GM19043 (cell line): Measurements from ENCODE around the gene IFNL3.
"Not testable (repeated sequence)": the region's sequence is repeated elsewhere in the genome, so short reads cannot be mapped to it uniquely, and the experiment has no call there.

Experiments used
- ATAC-seq: cut with Tn5 transposase; IDR thresholded peaks from one replicate; pipeline ENCODE4 v1.9.1; 2021; ENCODE audit warnings: low read depth; ENCODE audit not compliant: unreplicated experiment

IFNL3 gene

DNA sequence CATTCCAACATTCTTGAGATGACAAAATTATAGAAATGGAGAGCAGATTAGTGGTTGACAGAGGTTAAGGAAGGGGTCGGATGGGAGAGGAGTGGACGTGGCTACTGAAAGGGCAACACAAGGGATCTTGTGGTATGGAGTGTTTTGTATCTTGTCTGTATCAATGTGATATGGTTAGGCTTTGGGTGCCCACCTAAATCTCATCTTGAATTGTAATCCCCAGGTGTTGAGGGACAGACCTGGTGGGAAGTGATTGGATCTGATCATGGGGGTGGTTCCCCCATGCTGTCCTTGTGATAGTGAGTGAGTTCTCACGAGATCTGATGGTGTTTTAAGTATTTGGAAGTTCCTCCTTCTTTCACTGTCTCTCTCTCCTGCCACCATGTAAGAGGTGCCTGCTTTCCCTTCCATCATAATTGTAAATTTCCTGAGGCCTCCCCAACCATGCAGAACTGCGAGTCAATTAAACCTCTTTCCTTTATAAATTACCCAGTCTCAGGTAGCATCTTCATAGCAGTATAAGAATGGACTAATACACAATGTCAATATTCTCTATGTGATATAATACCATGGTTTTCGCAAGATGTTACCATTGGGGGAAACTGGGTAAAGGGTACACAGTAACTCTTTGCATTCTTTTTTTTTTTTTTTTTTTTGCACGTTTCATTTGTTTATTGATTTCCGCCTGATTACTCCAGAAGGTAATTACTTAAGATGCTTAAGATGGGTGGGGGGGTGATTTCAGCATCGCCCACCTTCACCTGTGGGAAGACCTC is 8.8 kb upstream of the IFNL3 start:
- ATAC-seq: no peak

DNA sequence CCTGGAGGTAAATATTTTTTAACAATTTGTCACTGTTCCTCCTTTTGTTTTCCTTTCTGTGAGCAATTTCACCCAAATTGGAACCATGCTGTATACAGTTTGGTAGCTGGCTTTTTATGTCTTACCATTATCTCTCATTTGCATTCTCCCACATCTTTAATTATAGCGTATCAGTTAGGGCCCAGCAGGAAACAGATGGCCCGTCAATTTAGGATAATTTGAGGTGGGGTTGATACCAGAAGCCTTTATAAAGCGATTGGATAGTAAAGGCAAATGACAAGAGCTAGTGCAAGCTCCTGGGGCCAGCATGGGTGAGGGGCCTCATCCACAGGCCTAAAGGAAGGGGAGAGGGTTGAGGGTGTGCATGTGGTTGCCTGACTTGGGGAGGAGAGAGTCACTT is 7.7 kb upstream of the IFNL3 start:
- ATAC-seq: no peak

DNA sequence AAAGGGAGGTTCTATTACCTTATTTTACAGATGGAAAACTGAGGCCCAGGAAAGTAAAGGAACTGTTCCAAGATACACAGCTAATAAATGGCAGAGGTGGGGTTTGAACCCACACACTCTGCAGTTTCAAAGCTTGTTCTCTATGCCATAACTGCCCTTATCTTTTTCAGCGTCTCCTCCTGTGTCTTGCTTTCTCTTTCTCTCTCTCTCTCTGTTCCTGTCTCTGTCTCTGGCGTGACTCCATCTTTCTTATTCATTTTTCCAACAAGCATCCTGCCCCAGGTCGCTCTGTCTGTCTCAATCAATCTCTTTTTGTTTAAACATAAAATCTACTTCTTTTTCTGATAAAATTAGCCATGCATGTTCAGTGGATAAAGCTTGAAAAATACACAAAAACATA is 7.0 kb upstream of the IFNL3 start:
- ATAC-seq: no peak

DNA sequence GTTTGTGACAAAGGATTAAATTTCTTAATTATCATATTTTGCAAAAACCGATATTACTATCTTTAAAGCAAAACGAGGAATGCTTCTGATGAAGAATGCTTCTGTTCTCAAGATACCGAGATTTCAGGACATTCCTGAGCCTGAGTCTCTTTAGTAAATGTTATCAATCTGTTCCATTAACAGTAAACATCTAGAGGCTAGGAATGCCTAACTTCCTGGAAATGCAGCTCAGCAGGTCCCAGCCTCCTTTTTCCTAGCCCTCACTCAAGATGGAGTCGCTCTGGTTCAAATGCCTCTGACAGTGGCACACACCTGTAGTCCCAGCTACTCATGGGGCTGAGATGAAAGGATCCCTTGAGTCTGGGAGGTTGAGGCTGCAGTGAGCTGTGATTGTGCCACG is 6.3 kb upstream of the IFNL3 start:
- no peak for ATAC-seq

DNA sequence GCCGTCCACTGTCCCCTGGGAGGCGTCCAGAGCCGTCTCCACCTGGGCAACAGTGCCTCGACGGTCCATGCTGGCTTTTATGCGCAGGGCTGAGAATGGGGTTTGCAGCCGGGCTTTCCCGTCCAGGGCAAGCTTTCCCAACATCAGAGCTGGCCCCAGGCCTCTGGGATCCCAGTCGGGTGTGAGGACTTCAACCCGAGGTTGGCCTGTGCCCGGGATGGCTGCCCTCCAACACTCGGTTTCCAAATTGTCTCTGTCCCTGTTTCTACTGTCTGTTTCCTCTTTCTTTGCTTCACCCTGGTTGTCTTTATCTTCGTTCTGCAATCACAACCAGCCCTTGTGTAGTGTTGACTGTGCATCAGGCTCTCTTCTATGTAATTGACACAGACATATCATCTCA is 4.0 kb upstream of the IFNL3 start, which contains the start of gene IFNL4:
IFNL4 (minus strand) TSS at position 51 of the 400 bp plus-strand sequence.
- no peak for ATAC-seq

DNA sequence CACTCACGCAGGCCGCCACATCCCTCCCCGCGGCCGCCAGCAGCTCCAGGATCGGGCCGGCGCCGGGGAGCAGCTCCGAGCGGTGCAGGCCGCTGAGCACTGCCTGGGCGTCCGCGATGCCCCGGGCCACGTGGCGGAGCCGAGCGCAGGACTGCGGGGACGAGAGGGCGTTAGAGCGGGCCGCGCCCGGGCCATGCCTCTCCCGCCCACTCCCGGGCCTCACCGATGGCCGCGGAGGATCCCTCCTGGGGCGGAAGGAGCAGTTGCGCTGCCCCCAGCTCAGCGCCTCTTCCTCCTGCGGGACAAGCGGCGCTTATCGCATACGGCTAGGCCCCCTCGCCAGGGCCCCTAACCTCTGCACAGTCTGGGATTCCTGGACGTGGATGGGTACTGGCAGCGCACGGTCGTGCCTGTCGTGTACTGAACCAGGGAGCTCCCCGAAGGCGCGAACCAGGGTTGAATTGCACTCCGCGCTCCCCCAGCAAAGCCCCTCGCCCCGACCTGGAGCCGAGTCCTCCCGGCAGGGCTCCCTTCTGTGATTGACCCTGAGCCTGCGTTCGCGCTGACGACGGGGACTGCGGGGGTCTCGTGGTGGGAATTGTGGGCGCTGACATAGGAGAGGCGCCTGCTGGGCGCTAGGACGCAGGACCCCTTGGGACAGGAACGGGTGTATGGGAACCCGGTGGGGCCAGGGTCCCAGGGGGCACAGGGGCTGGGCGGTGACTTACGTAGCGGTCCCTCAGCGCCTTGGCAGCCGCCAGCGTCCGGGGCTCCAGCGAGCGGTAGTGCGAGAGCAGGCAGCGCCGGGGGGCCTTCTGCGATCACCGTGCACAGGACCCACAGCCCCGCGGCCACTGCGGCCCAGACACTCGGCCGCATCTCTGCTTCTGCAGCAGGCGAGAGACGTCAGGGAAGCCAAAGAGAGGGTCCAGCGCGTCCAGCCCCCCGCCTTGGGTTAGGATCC is 3.2 kb upstream of the IFNL3 start:
- no peak for ATAC-seq

DNA sequence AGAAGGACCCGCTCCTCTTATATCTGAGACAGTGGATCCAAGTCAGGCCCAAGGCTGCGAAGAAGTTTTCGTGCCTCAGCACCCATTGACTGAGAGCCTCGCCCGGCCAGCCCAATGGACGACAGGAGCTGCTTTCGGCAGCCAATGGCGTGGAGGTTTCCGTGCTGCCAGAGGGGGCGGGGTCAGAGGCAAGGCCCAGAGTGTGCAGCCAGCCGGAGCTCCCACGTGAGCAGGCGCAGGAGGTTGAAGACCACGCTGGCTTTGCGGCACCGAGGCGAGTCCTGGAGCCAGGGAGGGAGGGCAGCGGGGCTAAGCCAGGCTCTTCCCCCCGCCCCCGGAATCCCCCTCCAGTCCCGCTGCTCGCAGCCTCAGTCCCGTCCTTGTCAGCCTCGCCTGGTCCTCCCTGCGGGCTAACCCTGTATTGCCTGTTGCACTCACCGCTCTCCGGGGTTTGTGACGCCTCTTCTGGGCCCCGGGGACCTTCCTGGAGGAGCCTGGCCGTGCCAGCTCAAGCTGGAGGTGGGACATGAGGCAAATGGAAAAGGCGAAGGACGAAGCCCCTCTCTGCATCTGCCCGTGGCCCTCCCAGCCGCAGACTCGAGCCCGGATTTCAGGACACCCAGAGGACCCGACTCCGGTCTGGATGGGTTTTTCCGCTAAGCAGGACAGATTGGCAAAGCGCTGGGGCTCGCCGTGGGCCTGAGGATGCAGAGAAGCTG is 2.3 kb upstream of the IFNL3 start:
- no peak for ATAC-seq

DNA sequence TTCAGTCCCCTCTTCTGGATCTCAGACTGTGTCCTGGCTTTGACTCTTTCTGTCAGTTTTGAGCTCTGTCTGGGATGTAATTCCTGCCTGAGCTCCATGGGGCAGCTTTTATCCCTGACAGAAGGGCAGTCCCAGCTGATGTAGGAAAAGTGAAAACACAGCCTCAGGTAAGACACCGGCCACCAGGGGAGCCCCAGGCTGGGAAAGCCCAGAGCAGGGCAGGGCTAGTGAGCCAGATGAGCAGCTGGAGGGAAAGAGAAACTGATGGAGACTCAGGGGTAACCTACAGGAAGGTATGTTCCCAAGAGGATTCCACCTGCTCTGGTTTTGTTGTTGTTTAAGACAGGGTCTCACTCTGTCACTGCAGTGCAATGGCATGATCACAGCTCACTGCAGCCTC is 360 bp upstream of the IFNL3 start:
- ATAC-seq: not testable (repeated sequence)

DNA sequence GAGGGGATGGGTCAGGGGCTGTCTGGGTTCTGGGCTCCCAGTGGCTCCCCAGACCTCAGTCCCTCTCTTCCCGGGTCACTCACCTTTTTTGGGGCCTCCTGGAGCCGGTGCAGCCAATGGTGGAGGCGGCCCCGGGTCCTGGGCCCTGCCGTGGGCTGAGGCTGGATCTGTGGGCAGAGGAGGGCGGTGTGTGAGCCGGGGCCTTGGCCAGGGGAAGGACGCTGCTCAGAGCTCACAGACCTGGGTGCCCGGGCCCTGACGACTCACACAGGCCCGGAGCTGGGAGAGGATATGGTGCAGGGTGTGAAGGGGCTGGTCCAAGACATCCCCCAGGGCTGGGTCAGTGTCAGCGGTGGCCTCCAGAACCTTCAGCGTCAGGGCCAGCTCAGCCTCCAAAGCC is 1.1 kb downstream of the IFNL3 start:
- not testable (repeated sequence) for ATAC-seq

DNA sequence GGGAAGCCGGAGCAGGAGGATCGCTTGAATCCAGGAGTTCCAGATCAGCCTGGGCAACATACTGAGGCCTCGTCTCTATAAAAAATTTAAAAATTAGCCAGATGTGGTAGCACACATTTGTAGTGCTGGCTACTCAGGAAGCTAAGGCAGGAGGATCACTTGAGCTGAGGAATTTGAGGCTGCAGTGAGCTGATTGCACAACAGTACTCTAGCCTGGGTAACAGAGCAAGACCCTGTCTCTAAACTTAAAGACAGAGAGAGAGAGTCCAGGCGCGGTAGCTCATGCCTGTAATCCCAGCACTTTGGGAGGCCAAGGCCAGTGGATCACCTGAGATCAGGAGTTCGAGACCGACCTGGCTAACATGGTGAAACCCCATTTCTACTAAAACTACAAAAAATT is 4.4 kb downstream of the IFNL3 start:
- no peak for ATAC-seq

DNA sequence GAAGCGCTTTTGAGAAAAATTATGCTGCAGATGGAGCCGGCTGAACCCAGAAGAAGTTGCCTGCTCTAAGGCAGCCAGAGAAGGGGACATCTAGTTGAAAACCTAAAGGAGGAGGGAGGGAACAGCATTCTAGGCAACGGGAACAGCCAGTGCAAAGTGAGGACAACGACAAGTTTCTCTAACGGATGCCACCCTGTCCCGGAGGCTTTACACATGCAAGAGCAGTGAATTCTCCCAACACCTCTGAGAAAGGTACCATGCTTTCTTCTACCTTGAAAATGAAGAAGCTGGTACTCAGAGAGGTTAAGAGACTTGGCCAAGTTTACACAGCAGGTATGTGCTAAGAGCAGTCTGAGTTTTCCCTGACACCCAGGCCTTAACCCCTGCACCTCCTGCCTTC is 5.9 kb downstream of the IFNL3 start:
- no peak for ATAC-seq

DNA sequence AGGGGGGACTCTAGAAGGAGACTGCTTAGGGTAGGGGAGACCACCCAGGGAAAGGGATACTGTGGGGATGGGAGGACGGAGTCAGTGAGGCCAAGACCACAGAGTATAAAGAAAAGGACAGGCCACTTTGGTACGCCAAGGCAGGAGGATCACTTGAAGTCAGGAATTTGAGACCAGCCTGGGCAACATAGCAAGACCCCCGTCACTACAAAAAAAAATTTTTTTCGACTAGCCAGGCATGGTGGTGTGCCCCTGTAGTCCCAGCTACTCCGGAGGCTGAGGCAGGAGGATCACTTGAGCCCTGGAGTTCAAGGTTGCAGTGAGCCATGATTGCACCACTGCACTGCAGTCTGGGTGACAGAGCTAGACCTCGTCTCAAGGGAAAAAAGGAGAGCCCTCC is 6.6 kb downstream of the IFNL3 start:
- ATAC-seq: no peak

DNA sequence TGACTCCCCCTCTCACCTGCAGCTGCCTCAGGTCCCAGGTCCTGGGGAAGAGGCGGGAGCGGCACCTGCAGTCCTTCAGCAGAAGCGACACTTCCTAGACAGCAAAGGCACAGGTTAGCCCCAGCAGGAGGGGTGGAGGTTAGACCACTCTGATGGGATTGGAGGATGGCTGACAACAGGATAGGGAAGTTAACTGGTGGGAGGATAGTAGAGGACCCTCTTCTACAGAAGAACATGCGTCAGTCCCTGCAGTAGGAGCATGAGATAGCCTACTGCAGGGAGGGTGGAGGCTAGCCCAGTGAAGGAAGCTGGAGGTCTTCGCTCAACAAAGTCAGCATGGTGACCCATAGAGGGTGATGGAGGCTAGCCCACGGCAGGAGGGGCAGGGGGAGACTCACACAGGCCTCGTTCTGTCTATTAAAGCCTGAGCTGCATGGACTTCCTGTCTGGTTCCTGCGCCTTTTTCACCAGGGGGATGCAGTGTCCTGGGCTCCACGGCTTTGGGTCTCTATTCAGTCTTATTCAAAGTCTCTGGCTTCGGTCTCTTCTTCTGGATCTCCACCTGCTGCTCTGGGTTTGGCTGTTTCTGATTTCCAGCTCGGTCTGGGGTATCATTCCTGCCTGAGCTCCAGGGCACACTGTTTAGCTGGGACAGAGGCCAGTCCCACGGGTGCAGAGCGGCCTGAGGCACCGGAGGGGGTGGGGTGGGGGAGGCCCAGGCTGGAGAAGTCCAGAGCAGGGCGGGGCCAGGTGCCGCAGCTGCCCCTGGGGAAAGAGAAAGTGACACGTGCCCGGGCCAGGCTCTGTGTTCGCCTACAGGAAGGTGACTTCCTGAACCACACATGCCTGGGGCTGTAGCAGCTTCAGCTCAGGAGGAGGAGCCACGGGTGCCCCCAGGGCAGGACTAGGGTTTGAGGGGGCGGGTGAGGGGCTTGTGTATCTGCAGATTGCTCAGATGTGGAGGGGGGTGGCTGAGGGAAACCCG is 7.3 kb downstream of the IFNL3 start:
- ATAC-seq: no peak

DNA sequence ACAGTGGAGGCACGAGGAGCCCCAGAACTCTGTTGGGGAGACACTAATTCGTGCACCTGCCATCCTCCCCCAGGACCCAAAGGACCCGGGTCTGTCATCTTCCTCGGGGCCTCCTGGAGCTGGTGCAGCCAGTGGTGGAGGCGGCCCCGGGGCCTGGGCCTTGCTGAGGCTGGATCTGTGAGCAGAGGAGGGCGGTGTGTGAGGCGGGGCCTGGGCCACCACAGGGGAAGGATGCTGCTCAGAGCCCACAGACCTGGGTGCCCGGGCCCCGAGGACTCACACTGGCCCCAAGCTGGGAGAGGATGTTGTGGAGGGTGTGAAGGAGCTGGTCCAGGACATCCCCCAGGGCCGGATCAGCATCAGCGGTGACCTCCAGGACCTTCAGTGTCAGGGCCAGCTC is 8.3 kb downstream of the IFNL3 start:
- no peak for ATAC-seq

DNA sequence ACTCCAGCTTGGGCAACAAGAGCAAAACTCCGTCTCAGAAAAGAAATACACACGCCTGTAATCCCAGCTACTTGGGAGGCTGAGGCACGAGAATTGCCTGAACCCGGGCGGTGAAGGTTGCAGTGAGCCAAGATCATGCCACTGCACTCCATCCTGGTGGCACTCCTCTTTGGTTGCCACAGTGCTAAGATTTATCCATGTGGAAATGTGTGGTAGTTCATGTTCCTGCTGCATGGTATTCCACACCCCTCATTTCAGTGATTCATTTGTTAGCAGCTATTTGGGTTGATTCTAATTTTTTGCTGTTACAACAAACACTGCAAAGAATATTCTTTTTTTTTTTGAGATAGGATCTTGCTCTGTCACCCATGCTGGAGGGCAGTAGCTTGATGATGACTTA is 12.1 kb downstream of the IFNL3 start:
- ATAC-seq: no peak

DNA sequence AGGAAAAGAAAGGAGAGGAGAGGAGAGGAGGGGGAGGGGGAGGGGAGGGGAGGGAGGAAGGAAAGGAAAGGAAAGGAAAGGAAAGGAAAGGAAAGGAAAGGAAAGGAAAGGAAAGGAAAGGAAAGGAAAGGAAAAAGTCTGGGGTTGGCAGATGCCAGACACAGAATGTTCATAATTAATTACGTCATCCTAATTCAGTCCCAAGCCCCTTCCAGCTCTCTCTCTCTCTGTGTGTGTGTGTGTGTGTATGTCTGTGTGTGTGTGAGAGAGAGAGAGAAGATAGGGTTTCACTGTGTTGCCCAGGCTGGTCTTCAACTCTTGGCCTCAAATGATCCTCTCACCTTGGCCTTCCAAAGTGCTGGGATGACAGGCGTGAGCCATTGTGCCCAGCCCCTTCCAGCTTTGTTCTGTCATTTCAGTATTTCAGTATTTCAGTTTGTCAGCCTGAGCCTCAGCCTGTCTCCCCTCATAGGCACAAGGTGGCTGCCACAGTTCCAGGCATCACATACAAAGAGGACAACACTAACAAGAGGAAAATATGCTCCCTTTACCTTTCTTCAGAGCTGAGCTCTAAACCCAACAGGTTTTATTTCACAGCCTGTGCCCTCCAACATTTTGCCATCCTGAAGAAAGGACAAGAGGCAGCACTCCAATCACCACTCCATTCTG is 14.6 kb downstream of the IFNL3 start:
- no peak for ATAC-seq

DNA sequence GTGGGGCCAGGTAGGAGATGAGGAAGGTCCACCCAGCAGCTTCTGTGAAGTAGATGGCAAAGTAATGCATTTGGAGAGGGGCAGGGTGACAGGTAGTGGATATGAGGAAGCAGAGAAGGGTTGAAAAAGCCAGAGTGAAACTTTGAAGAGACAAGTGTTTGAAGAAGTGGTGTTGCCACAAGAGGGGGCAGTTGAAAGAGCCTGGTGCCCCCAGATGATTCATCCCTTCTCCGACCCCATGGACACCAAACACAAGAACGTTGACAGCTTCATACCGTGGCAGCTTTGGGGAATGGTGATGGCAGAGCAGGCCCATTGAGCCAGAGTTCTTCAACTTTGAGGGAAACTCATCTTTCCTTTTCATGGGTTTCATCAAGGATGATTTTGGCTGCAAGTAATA is 19.9 kb downstream of the IFNL3 start:
- no peak for ATAC-seq

DNA sequence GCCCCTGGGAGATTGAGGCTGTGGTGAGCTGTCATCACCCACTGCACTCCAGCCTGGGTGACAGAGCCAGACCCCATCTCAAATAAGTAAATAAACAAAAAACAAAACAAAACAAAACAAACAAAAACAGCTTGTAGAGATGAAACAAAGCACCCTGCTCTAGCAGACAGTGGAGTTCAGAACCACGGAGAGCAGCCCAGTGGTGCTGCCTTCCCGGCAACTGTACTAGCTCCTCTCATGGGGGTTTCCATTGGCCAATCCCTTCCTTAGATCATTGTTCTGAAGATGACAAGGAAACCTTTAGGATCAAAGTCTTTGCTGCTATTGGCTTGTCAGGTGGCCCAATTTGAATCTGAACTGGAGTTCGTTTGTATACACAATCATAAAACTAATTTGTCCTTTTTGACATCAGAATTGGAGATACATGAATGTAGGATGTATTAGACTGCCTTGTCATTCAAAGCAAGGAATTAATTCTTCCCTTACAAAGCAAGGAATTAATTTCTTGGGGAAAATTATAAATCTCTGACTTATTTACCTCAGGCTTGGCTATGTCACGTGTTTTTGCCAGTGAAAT is 21.0 kb downstream of the IFNL3 start:
- ATAC-seq: no peak

DNA sequence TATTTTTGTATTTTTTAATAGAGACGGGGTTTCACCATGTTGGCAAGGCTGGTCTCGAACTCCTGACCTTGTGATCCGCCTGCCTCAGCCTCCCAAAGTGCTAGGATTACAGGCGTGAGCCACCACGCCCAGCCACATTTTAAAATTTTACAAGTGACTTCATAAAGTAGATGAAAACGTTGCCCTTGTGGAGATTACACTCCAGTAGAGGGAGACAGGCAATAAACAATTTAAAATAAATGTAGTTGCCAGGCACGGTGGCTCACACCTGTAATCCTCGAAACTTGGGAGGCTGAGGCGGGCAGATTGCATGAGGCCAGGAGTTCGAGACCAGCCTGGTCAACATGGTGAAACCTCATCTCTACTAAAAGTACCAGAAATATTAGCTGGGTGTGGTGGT is 25.7 kb downstream of the IFNL3 start:
- ATAC-seq: not testable (repeated sequence)
